Activated naive CD8-positive, alpha-beta T cell treated with anti-CD3 and anti-CD28 coated beads, Interleukin-2, amount 10 ng/mL, durations not matched to agents 7 days and 5 days (primary cell): ENCODE data around the gene PPM1H. TPM values are rescaled to one million over a fixed set of nuclear protein-coding genes. Genes with fewer than 3 reads are reported as not detected.

ENCODE experiments used
- ATAC-seq: fragments of 150-1000 bp; cut with Tn5 transposase; one replicate; pipeline ENCODE4 v1.10.0; 2021; ENCODE audit warnings: low read depth, moderate library complexity
- POLR2A ChIA-PET: fragments of 350-600 bp; sonication (Branson Sonifier 250); formaldehyde crosslinking; loops from one replicate; lab custom pipeline; 2021; ENCODE audit warnings: antibody characterized with exemption; lab: Charles Lee
- DNase-seq: peaks from one replicate; pipeline ENCODE4 v3.0.0; 2021
- H3K27ac Mint-ChIP-seq: one replicate; pipeline ENCODE4 v1.8.0; 2022; ENCODE audit warnings: mild to moderate bottlenecking, mixed read lengths
- H3K27me3 Mint-ChIP-seq: one replicate; pipeline ENCODE4 v1.8.0; 2022; ENCODE audit warnings: mild to moderate bottlenecking, moderate library complexity, mixed read lengths
- H3K36me3 Mint-ChIP-seq: one replicate; pipeline ENCODE4 v1.8.0; 2021; ENCODE audit warnings: mild to moderate bottlenecking, mixed read lengths
- H3K4me1 Mint-ChIP-seq: one replicate; pipeline ENCODE4 v1.8.0; 2021; ENCODE audit warnings: mixed read lengths
- H3K4me3 Mint-ChIP-seq: one replicate; pipeline ENCODE4 v1.8.0; 2022; ENCODE audit warnings: mild to moderate bottlenecking, moderate library complexity, mixed read lengths
- H3K9me3 Mint-ChIP-seq: one replicate; pipeline ENCODE4 v1.8.0; 2021; ENCODE audit warnings: mixed read lengths
- total RNA-seq, 2 experiments: library from RNA; stranded (reverse); gene quantifications; one replicate each; pipeline ENCODE4 v1.2.3, GENCODE V29; 2021

Gene PPM1H
- total RNA-seq, 2 experiments from 2014 or later = 0.06 TPM; not detected in 1

DNA sequence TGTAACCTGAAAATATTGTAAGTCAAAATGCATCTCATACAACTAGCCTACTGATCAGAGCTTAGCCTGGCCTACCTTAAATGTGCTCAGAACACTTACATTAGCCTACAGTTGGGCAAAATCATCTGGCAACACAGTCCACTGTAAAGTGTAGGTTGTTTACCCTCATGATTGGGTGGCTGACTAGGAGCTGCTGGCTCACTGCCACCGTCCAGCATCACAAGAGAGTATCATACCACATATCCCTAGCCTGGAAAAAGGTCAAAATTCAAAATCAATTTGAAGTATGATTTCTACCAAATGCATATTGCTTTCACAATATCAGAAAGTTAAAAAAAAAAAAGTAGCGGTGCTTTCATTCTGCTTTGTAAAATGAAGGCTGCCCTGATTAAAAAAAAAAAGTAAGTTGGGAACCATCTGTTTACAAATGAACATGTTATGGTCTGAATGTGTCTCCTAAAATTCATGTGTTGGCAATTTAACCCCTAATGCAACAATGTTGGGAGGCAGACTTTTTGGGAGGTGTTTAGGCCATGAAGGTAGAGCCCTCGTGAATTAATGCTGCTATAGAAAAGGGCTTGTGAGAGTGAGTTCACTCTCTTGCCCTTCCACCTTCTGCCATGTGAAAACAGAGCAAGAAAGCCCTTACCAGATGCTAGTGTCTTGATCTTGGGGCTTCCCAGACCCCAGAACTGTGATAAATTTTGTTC lies 211.8 kb downstream of the PPM1H start:
- DNase-seq (no peak), ATAC-seq (no peak)
- Mint-ChIP-seq H3K27me3 (peaks cover 8% of the 10 kb centered on the region), H3K36me3 (no peaks in the 10 kb centered on the region), H3K4me1 (no peaks in the 10 kb centered on the region), H3K4me3 (no peak overlapping the region), H3K27ac (no peak overlapping the region), H3K9me3 (no peaks in the 10 kb centered on the region)
- POLR2A ChIA-PET = interaction anchor here (0.5 kb wide), 1 partner anchor 174 kb away, joined by 3 read pairs; no protein-coding TSS in a partner anchor

DNA sequence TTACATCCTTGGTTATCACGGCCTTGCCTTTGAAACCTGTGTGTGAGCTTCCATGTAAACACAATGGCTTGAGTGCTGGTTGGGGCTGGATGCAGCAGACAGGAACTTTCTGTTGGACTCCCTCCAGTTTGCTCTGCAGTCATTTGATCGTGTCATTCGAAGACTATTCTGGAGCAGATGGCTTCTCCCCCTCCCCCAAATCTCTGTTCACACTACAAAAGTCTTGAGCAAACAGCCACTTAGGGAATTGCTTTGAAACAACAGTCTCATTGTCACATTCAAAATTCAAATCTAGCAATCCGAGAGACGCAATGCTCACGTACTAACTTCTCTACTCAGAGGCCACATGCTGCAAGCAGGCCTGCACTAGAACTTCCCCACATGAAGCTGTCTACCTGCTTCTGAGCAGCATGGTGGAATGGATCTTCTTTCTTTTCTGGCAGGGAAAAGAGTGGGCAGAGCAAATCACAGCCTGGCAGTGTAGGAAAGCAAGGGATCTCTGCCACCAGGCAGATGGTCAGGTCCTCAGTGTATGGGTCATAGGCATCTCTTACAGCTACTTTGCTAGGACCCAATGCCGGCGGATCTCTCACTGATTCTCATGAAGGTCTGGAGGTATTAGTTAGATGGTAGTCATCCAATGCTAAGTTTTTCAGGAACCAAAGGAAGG lies 214.2 kb downstream of the PPM1H start:
- POLR2A ChIA-PET = interaction anchor here (0.5 to 0.6 kb wide), 2 partner anchors 57 to 141 kb away, joined by 3 read pairs; no protein-coding TSS in a partner anchor
- H3K27me3 Mint-ChIP-seq = peaks cover 6% of the 10 kb centered on the region
- ATAC-seq (no peak), DNase-seq (no peak)
- no peaks in the 10 kb centered on the region for H3K9me3 Mint-ChIP-seq
- no peaks in the 10 kb centered on the region for H3K36me3 Mint-ChIP-seq
- no peaks in the 10 kb centered on the region for H3K4me1 Mint-ChIP-seq
- no peak overlapping the region for H3K4me3 Mint-ChIP-seq
- H3K27ac Mint-ChIP-seq = no peak overlapping the region

DNA sequence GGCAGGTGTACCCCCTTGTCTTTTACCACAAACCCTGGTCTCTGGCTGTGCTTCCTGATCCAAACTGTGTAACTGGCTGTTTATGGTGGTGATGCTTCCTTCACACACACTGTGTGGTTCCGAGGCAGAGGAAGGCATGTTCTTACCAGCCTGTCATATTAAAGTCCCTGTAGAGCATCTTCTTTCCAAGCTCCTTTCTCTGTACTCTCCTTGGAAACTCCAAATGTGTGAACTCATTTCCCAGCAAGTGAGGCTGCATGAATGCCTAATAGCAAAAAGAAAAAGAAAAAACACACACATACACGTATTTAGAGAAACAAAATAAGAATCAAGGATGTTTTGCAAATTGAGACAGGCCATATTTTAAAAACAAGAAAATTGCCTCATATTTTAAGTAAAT lies 214.9 kb downstream of the PPM1H start:
- H3K27ac Mint-ChIP-seq = no peak overlapping the region
- H3K27me3 Mint-ChIP-seq = peaks cover 2% of the 10 kb centered on the region
- no peaks in the 10 kb centered on the region for H3K9me3 Mint-ChIP-seq
- H3K36me3 Mint-ChIP-seq = no peaks in the 10 kb centered on the region
- no peak overlapping the region for H3K4me3 Mint-ChIP-seq
- POLR2A ChIA-PET = interaction anchor here (0.6 kb wide), 1 partner anchor 140 kb away, joined by 3 read pairs; no protein-coding TSS in a partner anchor
- H3K4me1 Mint-ChIP-seq = no peaks in the 10 kb centered on the region
- ATAC-seq (no peak), DNase-seq (no peak)

DNA sequence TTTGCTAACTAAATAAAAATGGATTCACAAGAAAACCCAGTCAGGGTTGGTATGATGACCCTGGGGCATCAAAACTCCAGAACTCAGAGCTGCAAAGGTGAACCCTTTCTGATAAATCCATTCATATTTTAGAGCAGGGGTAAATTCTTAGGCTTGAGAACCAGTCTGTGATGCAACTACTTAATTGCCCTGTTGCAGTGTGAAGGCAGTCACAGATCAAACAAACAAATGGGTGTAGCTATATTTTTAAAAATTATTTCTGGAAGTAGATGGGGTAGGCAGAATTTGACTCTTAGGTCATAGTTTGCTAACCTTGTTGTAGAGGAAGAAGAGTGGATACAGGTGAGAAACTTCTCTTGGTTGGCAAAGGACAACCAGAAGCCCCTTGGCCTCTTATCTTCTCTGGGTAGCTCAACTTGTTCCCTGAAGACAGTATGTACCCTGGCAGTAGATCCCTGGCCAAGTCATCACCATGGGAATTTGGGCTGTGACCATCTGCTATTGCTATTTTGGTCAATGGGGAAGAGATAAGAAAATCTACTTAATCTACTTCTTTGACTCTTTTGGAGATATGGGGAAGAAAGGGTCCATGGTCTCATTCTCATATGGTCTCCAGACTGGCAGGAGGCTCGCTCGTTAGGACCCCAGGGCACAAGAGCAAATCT lies 216.1 kb downstream of the PPM1H start:
- H3K27ac Mint-ChIP-seq = no peak overlapping the region
- H3K4me3 Mint-ChIP-seq = no peak overlapping the region
- DNase-seq (no peak), ATAC-seq (no peak)
- H3K27me3 Mint-ChIP-seq = peaks cover 2% of the 10 kb centered on the region
- POLR2A ChIA-PET = no interaction called here
- H3K9me3 Mint-ChIP-seq = no peaks in the 10 kb centered on the region
- H3K36me3 Mint-ChIP-seq = no peaks in the 10 kb centered on the region
- no peaks in the 10 kb centered on the region for H3K4me1 Mint-ChIP-seq

DNA sequence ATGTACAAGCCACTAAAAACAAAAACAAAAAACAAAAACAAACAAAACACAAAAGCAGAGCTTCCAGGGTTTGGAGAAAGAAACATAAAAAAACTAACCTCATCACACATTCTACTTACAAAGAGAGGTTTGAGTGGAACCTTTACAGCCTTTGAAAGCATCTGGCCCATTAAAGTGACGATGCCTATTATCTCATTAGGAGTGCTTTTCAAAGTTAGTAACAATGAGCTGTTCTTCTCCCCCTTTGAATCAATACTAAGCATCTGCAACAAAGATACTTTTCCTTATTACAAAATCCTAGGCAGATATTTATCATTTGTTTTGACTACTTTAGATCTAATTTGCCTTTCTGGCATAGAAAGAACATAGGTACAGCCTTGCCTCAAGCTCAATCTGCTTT lies 217.3 kb downstream of the PPM1H start:
- DNase-seq (no peak), ATAC-seq (no peak)
- Mint-ChIP-seq H3K4me3 (no peak overlapping the region), H3K27ac (no peak overlapping the region), H3K36me3 (no peaks in the 10 kb centered on the region), H3K9me3 (no peaks in the 10 kb centered on the region), H3K27me3 (peaks cover 2% of the 10 kb centered on the region), H3K4me1 (no peaks in the 10 kb centered on the region)
- POLR2A ChIA-PET = no interaction called here

DNA sequence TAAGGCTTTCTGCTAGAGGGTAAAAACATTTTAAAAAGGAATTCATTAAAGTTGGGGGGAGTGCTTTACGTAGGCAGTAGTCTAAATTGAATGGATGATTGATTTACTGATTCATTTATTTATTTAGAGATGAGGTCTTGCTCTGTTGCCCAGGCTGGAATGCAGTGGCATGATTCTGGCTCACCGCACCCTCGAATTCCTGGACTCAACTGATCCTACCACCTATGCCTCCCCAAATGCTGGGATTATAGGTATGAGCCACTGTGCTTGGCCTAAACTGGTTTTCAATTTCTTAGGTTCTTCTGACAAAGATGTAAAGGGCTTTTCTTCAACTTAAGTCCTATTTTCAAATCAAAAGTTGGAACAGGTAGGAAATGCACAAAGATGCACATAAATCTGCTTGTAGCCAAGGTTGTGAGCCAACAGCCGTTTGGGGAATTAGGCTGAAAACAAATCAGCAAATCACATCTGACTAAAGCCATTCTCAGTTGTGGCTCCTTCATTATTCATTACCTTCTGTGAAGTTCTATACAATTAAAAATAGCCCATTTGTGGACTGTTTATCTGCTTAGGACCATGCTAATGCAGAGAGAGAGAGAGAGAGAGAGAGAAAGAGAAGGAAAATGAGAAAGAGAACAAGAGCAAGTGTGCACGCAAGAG lies 218.0 kb downstream of the PPM1H start:
- no peak for ATAC-seq
- H3K9me3 Mint-ChIP-seq = no peaks in the 10 kb centered on the region
- H3K27me3 Mint-ChIP-seq = peaks cover 2% of the 10 kb centered on the region
- POLR2A ChIA-PET = no interaction called here
- DNase-seq = no peak
- no peak overlapping the region for H3K27ac Mint-ChIP-seq
- H3K4me3 Mint-ChIP-seq = no peak overlapping the region
- H3K36me3 Mint-ChIP-seq = no peaks in the 10 kb centered on the region
- H3K4me1 Mint-ChIP-seq = no peaks in the 10 kb centered on the region

DNA sequence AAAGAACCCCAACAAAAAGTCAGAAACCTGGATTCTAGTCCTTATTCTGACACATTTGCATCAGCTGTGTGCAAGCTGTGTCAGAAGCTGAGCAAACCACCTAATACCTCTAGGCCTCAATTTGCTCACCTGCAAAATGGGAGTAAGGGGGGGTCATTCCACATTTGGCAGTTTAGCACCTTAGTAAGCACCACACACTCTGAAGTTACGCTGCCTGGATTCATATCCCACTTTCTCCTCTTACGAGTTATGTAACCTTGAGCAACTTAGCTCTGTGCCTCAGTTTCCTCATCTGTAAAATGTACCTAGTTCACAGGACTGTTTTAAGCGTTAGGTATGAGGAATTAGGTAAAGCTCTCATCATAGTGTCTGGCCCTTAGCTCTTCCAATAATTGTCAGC lies 218.9 kb downstream of the PPM1H start:
- Mint-ChIP-seq H3K4me3 (no peak overlapping the region), H3K9me3 (no peaks in the 10 kb centered on the region), H3K27ac (no peak overlapping the region), H3K27me3 (no peaks in the 10 kb centered on the region), H3K36me3 (no peaks in the 10 kb centered on the region), H3K4me1 (no peaks in the 10 kb centered on the region)
- POLR2A ChIA-PET = no interaction called here
- ATAC-seq (no peak), DNase-seq (no peak)

DNA sequence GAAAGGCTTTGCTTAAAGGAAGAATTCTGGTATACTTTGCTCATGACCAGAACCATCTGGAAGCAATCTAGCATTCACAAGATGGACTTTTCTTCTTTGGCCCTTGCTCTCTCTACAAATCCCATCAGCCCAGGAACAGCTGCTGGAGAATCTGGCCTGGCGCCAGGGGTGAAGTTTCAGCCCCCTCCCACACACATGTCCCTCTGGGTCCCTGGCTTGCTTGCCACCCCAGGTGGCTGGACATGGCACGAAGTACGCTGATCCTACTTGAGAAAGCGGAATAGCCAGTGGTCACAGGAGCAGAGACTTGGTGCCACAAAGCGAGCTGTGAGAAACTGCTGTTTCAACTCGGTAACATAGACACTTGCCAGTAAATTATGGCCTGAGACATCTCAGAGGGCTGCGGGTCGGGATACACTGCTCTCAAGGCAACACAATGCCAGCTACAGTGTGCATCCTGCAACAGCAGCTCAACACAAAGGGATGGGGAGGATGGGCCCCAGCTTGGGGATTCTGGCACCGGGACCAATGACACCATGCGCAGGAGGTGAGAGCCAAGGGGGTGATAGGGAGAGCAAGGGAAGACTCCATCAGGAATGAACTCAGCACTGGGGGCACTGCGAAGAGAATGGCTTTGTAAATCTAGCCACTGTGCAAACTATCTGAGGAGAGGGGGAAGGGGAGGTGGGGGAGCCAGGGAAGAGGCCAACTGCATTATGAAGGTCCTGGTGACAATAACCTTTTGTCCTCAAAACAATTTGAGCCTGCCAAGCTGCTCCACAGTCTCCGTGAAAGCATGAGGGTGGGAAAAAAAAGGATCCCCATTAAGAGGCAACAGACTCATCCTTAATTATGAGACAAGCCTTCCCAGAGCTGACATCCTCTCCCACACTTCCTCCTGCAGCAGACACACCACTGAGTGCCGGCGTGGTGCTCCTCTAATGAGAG lies 219.9 kb downstream of the PPM1H start:
- Mint-ChIP-seq H3K27ac (no peak overlapping the region), H3K4me1 (no peaks in the 10 kb centered on the region)
- POLR2A ChIA-PET = no interaction called here

DNA sequence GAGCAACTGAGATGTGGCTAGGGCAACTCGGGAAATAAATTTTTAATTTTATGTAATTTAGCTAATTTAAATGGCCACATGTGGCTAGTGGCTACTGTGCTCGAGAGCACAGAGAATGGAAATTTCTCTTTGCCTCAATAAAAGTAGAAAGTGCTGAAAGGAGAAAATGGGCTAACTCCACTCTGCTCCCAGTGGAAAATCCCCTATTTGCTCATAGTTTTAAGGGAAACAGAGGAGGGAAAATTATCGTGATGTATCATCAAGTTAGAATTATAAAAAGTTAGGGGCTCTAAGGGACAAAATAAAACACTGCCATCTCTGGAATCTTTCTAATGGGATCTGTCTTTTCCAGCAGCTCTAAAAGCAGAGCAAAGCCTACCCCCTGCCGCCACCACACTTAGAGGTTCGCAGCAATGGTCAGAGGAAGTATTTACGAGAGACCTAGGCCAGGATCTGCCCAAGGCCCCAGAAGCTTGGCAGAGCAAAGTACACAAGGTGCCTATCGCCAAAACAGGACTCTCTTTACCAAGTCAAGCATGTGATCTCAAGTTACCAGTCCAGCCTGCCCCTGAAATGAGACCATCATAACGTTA lies 220.7 kb downstream of the PPM1H start:
- no peak overlapping the region for H3K4me3 Mint-ChIP-seq
- no peak for DNase-seq
- no peaks in the 10 kb centered on the region for H3K27me3 Mint-ChIP-seq
- no peaks in the 10 kb centered on the region for H3K36me3 Mint-ChIP-seq
- no peak for ATAC-seq
- POLR2A ChIA-PET = no interaction called here
- no peaks in the 10 kb centered on the region for H3K4me1 Mint-ChIP-seq
- H3K27ac Mint-ChIP-seq = no peak overlapping the region
- H3K9me3 Mint-ChIP-seq = no peaks in the 10 kb centered on the region

More for the DNA sequence above, 219.9 kb downstream of the PPM1H start:
- ATAC-seq (no peak), DNase-seq (no peak)
- no peaks in the 10 kb centered on the region for H3K9me3 Mint-ChIP-seq
- H3K36me3 Mint-ChIP-seq = no peaks in the 10 kb centered on the region
- H3K27me3 Mint-ChIP-seq = no peaks in the 10 kb centered on the region
- H3K4me3 Mint-ChIP-seq = no peak overlapping the region

DNA sequence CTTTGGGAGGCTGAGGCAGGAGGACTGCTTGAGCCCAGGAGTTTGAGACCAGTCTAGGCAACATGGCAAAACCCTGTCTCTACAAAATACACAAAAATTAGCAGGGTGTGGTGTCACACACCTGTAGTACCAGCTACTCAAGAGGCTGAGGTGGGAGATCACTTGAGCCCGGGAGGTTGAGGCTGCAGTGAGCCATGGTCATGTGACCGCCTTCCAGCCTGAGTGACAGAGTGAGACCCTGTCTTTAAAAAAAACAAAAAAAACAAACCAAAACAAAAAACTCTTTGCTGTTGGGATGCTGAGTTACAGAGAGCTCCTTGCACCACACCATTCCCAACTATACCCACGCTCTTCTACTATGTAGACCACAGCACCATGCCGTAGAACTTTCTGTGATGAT lies 221.2 kb downstream of the PPM1H start:
- no peak for DNase-seq
- Mint-ChIP-seq H3K27ac (no peak overlapping the region), H3K4me1 (no peaks in the 10 kb centered on the region), H3K9me3 (no peaks in the 10 kb centered on the region), H3K4me3 (no peak overlapping the region), H3K36me3 (no peaks in the 10 kb centered on the region), H3K27me3 (no peaks in the 10 kb centered on the region)
- ATAC-seq = no peak
- POLR2A ChIA-PET = no interaction called here

DNA sequence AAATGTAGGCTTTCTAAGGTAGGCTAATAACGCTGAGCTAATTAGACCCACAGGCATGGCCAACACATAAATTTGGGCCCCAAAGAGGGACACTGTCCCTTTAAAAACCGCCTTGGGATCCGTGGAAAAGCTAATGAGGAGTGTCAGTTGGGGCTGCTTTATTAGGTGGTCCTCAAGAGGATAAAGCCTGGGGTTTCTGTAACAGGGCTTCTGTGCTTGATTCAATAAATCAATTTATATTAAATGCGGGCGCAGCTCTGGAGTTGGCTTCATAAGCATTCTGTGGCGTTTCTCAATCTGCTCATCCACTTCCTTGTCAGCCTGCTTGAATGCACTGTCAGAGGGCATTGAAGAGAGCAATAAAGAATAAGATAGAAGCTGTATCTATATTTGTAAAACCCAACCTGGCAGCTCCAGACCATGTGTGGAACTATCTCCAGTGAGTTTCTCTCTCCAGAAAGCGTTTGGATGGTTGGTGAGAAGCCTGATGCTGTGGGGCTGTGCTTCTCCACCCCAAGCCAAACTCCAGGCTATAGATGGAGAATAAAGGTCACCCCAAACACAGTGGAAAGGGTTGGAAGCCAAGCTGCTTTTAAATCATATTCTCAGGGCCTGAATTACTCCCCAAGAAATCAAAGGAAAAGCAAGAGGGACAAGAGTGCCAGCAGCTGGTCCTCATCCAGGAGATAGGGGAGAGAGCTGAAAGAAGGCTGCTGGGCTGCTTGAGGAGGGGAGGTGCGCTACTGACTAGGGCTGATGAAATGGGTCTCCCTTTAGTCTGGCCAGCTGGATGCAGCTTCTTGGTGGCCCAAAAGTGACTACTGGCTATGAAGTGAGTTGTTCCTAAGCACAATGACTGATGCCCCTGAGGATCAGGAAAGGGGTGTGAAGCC lies 222.0 kb downstream of the PPM1H start:
- no peaks in the 10 kb centered on the region for H3K36me3 Mint-ChIP-seq
- no peak for ATAC-seq
- peaks cover 4% of the 10 kb centered on the region for H3K27me3 Mint-ChIP-seq
- POLR2A ChIA-PET = no interaction called here
- H3K9me3 Mint-ChIP-seq = no peaks in the 10 kb centered on the region
- no peak for DNase-seq
- no peak overlapping the region for H3K27ac Mint-ChIP-seq
- no peak overlapping the region for H3K4me3 Mint-ChIP-seq
- H3K4me1 Mint-ChIP-seq = no peaks in the 10 kb centered on the region
